K562 (cell line): Measurements from ENCODE around the gene FMO3. TPM values are rescaled to one million over a fixed set of nuclear protein-coding genes. Genes with fewer than 3 reads are reported as not detected.

ENCODE experiments used
- ATAC-seq: fragments of 200-7000 bp; cut with Tn5 transposase; 3 replicates; pipeline ENCODE4 v1.9.1; 2020; ENCODE audit warnings: moderate library complexity
- BruUV-seq: library from RNA; stranded (reverse); fragments of 400-500 nt; replicated peaks from 2 replicates; lab custom pipeline; 2021; lab: Mats Ljungman, UMichigan
- CTCF ChIA-PET: fragments of 300-600 bp; formaldehyde crosslinking; extraction: SDS; loops from one replicate; lab custom pipeline; 2021; ENCODE audit warnings: low intra/inter-chr PET ratio; lab: Yijun Ruan, JAX
- POLR2A ChIA-PET: fragments of 300-600, 350-650 bp; sonication (Branson Sonifier 250); formaldehyde crosslinking; extraction: SDS; loops from one replicate; lab custom pipeline; 2021; ENCODE audit warnings: antibody characterized with exemption, inconsistent platforms; lab: Yijun Ruan, JAX
- DNase-seq, 4 experiments: peaks; one replicate each; pipeline versions ENCODE4 v3.0.0 to v3.0.0-alpha.2; 2011 to 2018; ENCODE audit warnings: low spot score in 3 of 4, mixed read lengths in 3 of 4; ENCODE audit errors: extremely low read depth in 1 of 4
- FAIRE-seq: peaks from 2 replicates; lab custom pipeline; 2011; peaks lifted over from hg19 to GRCh38; lab: Jason Lieb, UNC
- H2AFZ ChIP-seq: 2 replicates; pipeline ENCODE4 v1.6.0; 2011; ENCODE audit warnings: low read depth, low read length, control low read depth, inconsistent platforms
- H3K27ac ChIP-seq: fragments of 200-600 bp; 3 replicates; pipeline ENCODE4 v1.8.0; 2011; ENCODE audit warnings: low read depth, mild to moderate bottlenecking, control low read depth, inconsistent platforms, low read length, moderate library complexity, mixed read lengths; ENCODE audit errors: extremely low read depth
- H3K27me3 ChIP-seq, 2 experiments: fragments of 300-600 bp in 1 of 2; 2 replicates in 1 of 2; 3 replicates in 1 of 2; pipeline versions ENCODE4 v1.6.0 to v1.8.0; 2011; ENCODE audit warnings: inconsistent platforms in 2 of 2, low read length in 2 of 2, mild to moderate bottlenecking in 1 of 2, mixed read lengths in 1 of 2, moderate library complexity in 1 of 2; ENCODE audit not compliant: control insufficient read depth in 2 of 2, insufficient read depth in 2 of 2
- H3K36me3 ChIP-seq: fragments of 300-600 bp; 3 replicates; pipeline ENCODE4 v1.8.0; 2011; ENCODE audit warnings: mild to moderate bottlenecking, low read length, inconsistent platforms; ENCODE audit not compliant: control insufficient read depth, insufficient read depth
- H3K4me1 ChIP-seq, 2 experiments: fragments of 200-600 bp in 1 of 2; replicated peaks in 1 of 2; 2 replicates in 1 of 2; 3 replicates in 1 of 2; pipeline versions ENCODE4 v1.5.1 to v1.8.0; 2011; ENCODE audit warnings: inconsistent platforms in 2 of 2, low read length in 2 of 2, mild to moderate bottlenecking in 1 of 2, mixed read lengths in 1 of 2, moderate library complexity in 1 of 2; ENCODE audit not compliant: control insufficient read depth in 2 of 2, insufficient read depth in 2 of 2
- H3K4me2 ChIP-seq: 2 replicates; pipeline ENCODE4 v1.6.1; 2011; ENCODE audit warnings: low read length, control low read depth, inconsistent platforms, mixed read lengths; ENCODE audit not compliant: insufficient read depth
- H3K4me3 ChIP-seq: fragments of 200-600 bp; sonication (generic), shearing (Covaris generic); 2 replicates; pipeline ENCODE4 v1.5.1; 2016; ENCODE audit warnings: control low read depth, inconsistent platforms
- H3K79me2 ChIP-seq: fragments of 200-600 bp; 3 replicates; pipeline ENCODE4 v1.8.0; 2011; ENCODE audit warnings: low read length, inconsistent platforms; ENCODE audit not compliant: control insufficient read depth, insufficient read depth
- H3K9ac ChIP-seq, 2 experiments: 2 replicates each; pipeline versions ENCODE4 v1.6.0 to v1.6.1; 2011; ENCODE audit warnings: low read depth in 2 of 2, low read length in 2 of 2, control low read depth in 1 of 2, inconsistent platforms in 1 of 2, mild to moderate bottlenecking in 1 of 2, mixed read lengths in 1 of 2; ENCODE audit not compliant: insufficient read depth in 1 of 2
- H3K9me1 ChIP-seq: one replicate; pipeline ENCODE4 v1.6.0; 2011; ENCODE audit warnings: inconsistent platforms, mild to moderate bottlenecking, low read length, moderate library complexity; ENCODE audit not compliant: control insufficient read depth, insufficient read depth
- H3K9me3 ChIP-seq: replicated peaks from 2 replicates; pipeline ENCODE4 v1.5.1; 2011; ENCODE audit warnings: low read depth, low read length, inconsistent platforms; ENCODE audit not compliant: control insufficient read depth, insufficient read depth
- H4K20me1 ChIP-seq: replicated peaks from 2 replicates; pipeline ENCODE4 v1.6.1; 2011; ENCODE audit warnings: low read length, inconsistent platforms, mixed read lengths; ENCODE audit not compliant: control insufficient read depth, insufficient read depth
- KLF13 ChIP-seq: fragments of 450-650 bp; IDR thresholded peaks from 2 replicates; pipeline ENCODE4 v1.6.1; 2016; ENCODE audit warnings: missing genetic modification characterization, low read depth, mild to moderate bottlenecking, missing compliant biosample characterization, moderate library complexity, borderline replicate concordance
- MEF2A ChIP-seq: IDR thresholded peaks from 2 replicates; pipeline ENCODE4 v1.6.1; 2011; ENCODE audit warnings: low read depth, mild to moderate bottlenecking, low read length, moderate library complexity; ENCODE audit not compliant: control insufficient read depth
- PPARD ChIP-seq: fragments of 250-450 bp; sonication (Bioruptor Pico); IDR thresholded peaks from 2 replicates; pipeline ENCODE4 v1.8.0; 2022; ENCODE audit warnings: inconsistent platforms, mild to moderate bottlenecking, moderate library complexity
- ZNF282 ChIP-seq: sonication (generic); formaldehyde crosslinking; IDR thresholded peaks from 2 replicates; pipeline ENCODE4 v1.8.1; 2023; ENCODE audit warnings: missing genetic modification reagents
- ZNF695 ChIP-seq: fragments of 450-650 bp; formaldehyde crosslinking; IDR thresholded peaks from 2 replicates; pipeline ENCODE4 v1.4.0; 2020; ENCODE audit warnings: mild to moderate bottlenecking, moderate library complexity
- ZNF780A ChIP-seq: fragments of 250-450 bp; sonication (Bioruptor Pico); IDR thresholded peaks from 2 replicates; pipeline ENCODE4 v1.5.0; 2021; ENCODE audit warnings: mild to moderate bottlenecking
- WGBS: fragments of 100-300 bp; shearing (Covaris generic); methylation state at CpG from one replicate; pipeline ENCODE4 v1.1.6; 2016; ENCODE audit warnings: low coverage, mixed read lengths; ENCODE audit not compliant: insufficient coverage; ENCODE audit errors: missing lambda C conversion rate; 5-methylcytosine and 5-hydroxymethylcytosine counted together
- in situ Hi-C: fragments of 300-500 bp; cut with MboI; formaldehyde crosslinking; loops from 4 replicates; pipeline ENCODE4 v1.15.0; 2018; ENCODE audit warnings: inconsistent platforms, mixed read lengths
- intact Hi-C: fragments of 100-400 bp; cut with micrococcal nuclease; formaldehyde crosslinking; loops from 2 replicates; pipeline ENCODE4 v1.14.2; 2022
- polyA plus RNA-seq, 8 experiments: library from polyadenylated mRNA; depleted of rRNA in 4 of 8; stranded (reverse) in 5 of 8; unstranded in 3 of 8; fragments of >200 nt; fragmentation: Nextera tagmentation in 2 of 8; fragmentation: Illumina TruSeq in 1 of 8; extraction: Ambion mirVana in 2 of 8; extraction: Trizol in 1 of 8; gene quantifications; 2 replicates each; pipeline versions ENCODE4 v1.2.1 to v1.2.3, GENCODE V29; 2011 to 2014; ENCODE audit warnings: inconsistent platforms in 1 of 8, missing spikeins in 1 of 8
- total RNA-seq, 7 experiments: library from RNA; depleted of rRNA in 6 of 7; stranded (reverse); fragments of >200 nt in 6 of 7; fragmentation: Illumina TruSeq in 2 of 7; extraction: Trizol in 2 of 7; gene quantifications; 2 replicates each; pipeline versions ENCODE4 v1.2.1 to v1.2.3, GENCODE V29; 2011 to 2021; ENCODE audit warnings: low replicate concordance in 1 of 7
- TF ChIP-seq, protein P1 (sequence below): fragments of 250-450 bp; sonication (Bioruptor Pico); IDR thresholded peaks from 2 replicates; pipeline ENCODE4 v1.8.0; 2022; ENCODE audit warnings: inconsistent platforms, mild to moderate bottlenecking, moderate library complexity, borderline replicate concordance
- TF ChIP-seq, protein P2 (sequence below), 2 experiments: fragments of 250-450 bp in 1 of 2; fragments of 450-650 bp in 1 of 2; sonication (Bioruptor Pico) in 1 of 2; IDR thresholded peaks; 2 replicates each; pipeline versions ENCODE4 v1.6.1 to v1.8.0; 2016 to 2021; ENCODE audit warnings: mild to moderate bottlenecking in 2 of 2, moderate library complexity in 2 of 2, missing compliant biosample characterization in 1 of 2, missing genetic modification characterization in 1 of 2

Gene FMO3
- total and polyA plus RNA-seq, 9 of the 15 experiments (the other 6 are each of a cell fraction or from before 2014, with no cell fraction given) = not detected

- intact Hi-C loops = no loop called here
- WGBS = 0% methylated on average over 1 of the region's 1 CpG
- FAIRE-seq (no peak), ATAC-seq (no peak), DNase-seq (no peak)
- Histone ChIP-seq H3K4me3 (no peak overlapping the region), H2AFZ (no peak overlapping the region), H3K27ac (no peak overlapping the region), H3K79me2 (no peaks in the 10 kb centered on the region), H3K9me3 (no peaks in the 10 kb centered on the region), H3K9me1 (no peaks in the 10 kb centered on the region), H3K9ac (no peak overlapping the region), H3K36me3 (no peaks in the 10 kb centered on the region), H4K20me1 (no peaks in the 10 kb centered on the region), H3K4me1 (no peaks in the 10 kb centered on the region), H3K27me3 (no peaks in the 10 kb centered on the region), H3K4me2 (no peak overlapping the region)
- TF ChIP-seq ZNF695 (CRISPR knock-in tag) = no peak
- TF ChIP-seq PPARD (CRISPR knock-in tag) = no peak
- TF ChIP-seq, protein P1, sequence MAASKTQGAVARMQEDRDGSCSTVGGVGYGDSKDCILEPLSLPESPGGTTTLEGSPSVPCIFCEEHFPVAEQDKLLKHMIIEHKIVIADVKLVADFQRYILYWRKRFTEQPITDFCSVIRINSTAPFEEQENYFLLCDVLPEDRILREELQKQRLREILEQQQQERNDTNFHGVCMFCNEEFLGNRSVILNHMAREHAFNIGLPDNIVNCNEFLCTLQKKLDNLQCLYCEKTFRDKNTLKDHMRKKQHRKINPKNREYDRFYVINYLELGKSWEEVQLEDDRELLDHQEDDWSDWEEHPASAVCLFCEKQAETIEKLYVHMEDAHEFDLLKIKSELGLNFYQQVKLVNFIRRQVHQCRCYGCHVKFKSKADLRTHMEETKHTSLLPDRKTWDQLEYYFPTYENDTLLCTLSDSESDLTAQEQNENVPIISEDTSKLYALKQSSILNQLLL (CRISPR knock-in tag) = no peak
- no peak for TF ChIP-seq KLF13
- no peak for TF ChIP-seq MEF2A
- TF ChIP-seq ZNF282 (CRISPR knock-in tag) = no peak
- no peak for TF ChIP-seq ZNF780A (CRISPR knock-in tag)
- TF ChIP-seq, protein P2, sequence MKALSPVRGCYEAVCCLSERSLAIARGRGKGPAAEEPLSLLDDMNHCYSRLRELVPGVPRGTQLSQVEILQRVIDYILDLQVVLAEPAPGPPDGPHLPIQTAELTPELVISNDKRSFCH (CRISPR knock-in tag; IDR thresholded peaks at IDR 0.05) = no peak
- TF ChIP-seq, protein P2 (tag; IDR thresholded peaks at IDR 0.05) = no peak
- no TSS peak for BruUV-seq
- POLR2A ChIA-PET = no interaction called here
- in situ Hi-C loops = no loop called here
- CTCF ChIA-PET = no interaction called here
Measured at GRCh38 chr1:171150156-171150555, 59.5 kb downstream of the FMO3 start.
